Measurements from ENCODE around the gene HUWE1. TPM values are rescaled to one million over a fixed set of nuclear protein-coding genes. Genes with fewer than 3 reads are reported as not detected.
A peak's percentile ranks its signal among the peaks of the same experiment; 100 is the strongest.

HUWE1 gene
- total and polyA plus RNA-seq, 9 of the 15 experiments (the other 6 are each of a cell fraction or from before 2014, with no cell fraction given): 23.9 to 204 (median 65.1) TPM

- no peak for TF ChIP-seq ZNF592 (IDR thresholded peaks at IDR 0.05)
- TF ChIP-seq ETS2 (tag; IDR thresholded peaks at IDR 0.05; ENCODE audit: borderline replicate concordance, poor library complexity, severe bottlenecking): no peak
- TF ChIP-seq POLR2B (IDR thresholded peaks at IDR 0.05; ENCODE audit: low read depth, partially characterized antibody): no peak
- no peak for TF ChIP-seq ZNF76 (CRISPR knock-in tag; IDR thresholded peaks at IDR 0.05; ENCODE audit: borderline replicate concordance)
Measured at GRCh38 chrX:53694642-53695041, 8.1 kb upstream of the HUWE1 start (continued).

- intact Hi-C loops (cut with micrococcal nuclease): loop anchor here (10.0 kb wide), 1 partner anchor 357 kb away; the partner anchor contains the start of gene PHF8
- CTCF ChIA-PET (ENCODE audit: low intra/inter-chr PET ratio): no interaction called here
- TF ChIP-seq HNRNPH1 (optimal IDR thresholded peaks at IDR 0.05; ENCODE audit: low read depth, low read length) (no peak), PPARD (CRISPR knock-in tag; IDR thresholded peaks at IDR 0.05) (no peak), NFXL1 (CRISPR knock-in tag; IDR thresholded peaks at IDR 0.05) (no peak), ZBTB33 (CRISPR knock-in tag; IDR thresholded peaks at IDR 0.05) (no peak), ZNF263 (CRISPR knock-in tag; IDR thresholded peaks at IDR 0.05; ENCODE audit: borderline replicate concordance) (peak; percentile 41; the same call in 1 of the 2 replicates), HIVEP1 (CRISPR knock-in tag; IDR thresholded peaks at IDR 0.05) (no peak), SIRT6 (IDR thresholded peaks at IDR 0.05; ENCODE audit: low read depth, low read length) (no peak), ERF (CRISPR knock-in tag; IDR thresholded peaks at IDR 0.05) (no peak), E2F3 (CRISPR knock-in tag; IDR thresholded peaks at IDR 0.05) (no peak), CBFA2T3 (IDR thresholded peaks at IDR 0.05) (peak; percentile 81), CBFA2T2 (conservative IDR thresholded peaks at IDR 0.05) (peak; percentile 51), BCL6 (CRISPR knock-in tag; IDR thresholded peaks at IDR 0.05) (no peak), ARHGAP35 (IDR thresholded peaks at IDR 0.05; ENCODE audit: partially characterized antibody) (no peak)
Measured at GRCh38 chrX:53688300-53688699, 1.8 kb upstream of the HUWE1 start.

More at GRCh38 chrX:53688300-53688699, 1.8 kb upstream of the HUWE1 start:
- Histone ChIP-seq H3K79me2 (ENCODE audit: control insufficient read depth, insufficient read depth, low read length) (peaks cover 23% of the 10 kb centered on the region), H3K9me1 (ENCODE audit: control insufficient read depth, insufficient read depth, low read length) (no peaks in the 10 kb centered on the region), H3K36me3 (ENCODE audit: control insufficient read depth, insufficient read depth, low read length) (no peaks in the 10 kb centered on the region), H3K4me1 (replicated peaks in 1 of 2; ENCODE audit: control insufficient read depth in 2 of 2, insufficient read depth in 2 of 2, low read length in 2 of 2) (peaks cover 6 to 13% of the 10 kb centered on the region in 2 experiments; a peak in 4 of 5 replicates), H3K9me3 (replicated peaks; ENCODE audit: control insufficient read depth, insufficient read depth, low read depth, low read length) (no peaks in the 10 kb centered on the region), H2AFZ (ENCODE audit: low read depth, low read length) (no peak overlapping the region), H4K20me1 (replicated peaks; ENCODE audit: control insufficient read depth, insufficient read depth, low read length) (no peaks in the 10 kb centered on the region; the same call in 1 of the 2 replicates), H3K4me2 (ENCODE audit: insufficient read depth, low read length) (peak overlapping the region; percentile 37; the same call in 1 of the 2 replicates), H3K4me3 (no peak overlapping the region), H3K9ac (ENCODE audit: insufficient read depth in 1 of 2, low read depth in 2 of 2, low read length in 2 of 2) (peak overlapping the region in 1 of 2 experiments; percentile 35; a peak in 1 of 4 replicates), H3K27ac (ENCODE audit: extremely low read depth, low read depth, low read length) (no peak overlapping the region), H3K27me3 (ENCODE audit: control insufficient read depth in 2 of 2, insufficient read depth in 2 of 2, low read length in 2 of 2) (no peaks in the 10 kb centered on the region)
- POLR2A ChIA-PET: no interaction called here
- ATAC-seq: no peak
- 2% methylated on average over 7 of the region's 7 CpGs for WGBS (ENCODE audit: insufficient coverage, low coverage, missing lambda C conversion rate)
- no TSS peak for BruUV-seq (replicated peaks)
- peak; percentile 72 for FAIRE-seq
- DNase-seq (ENCODE audit: extremely low read depth in 1 of 4, low spot score in 3 of 4): peak in 1 of 4 experiments; percentile 65
- in situ Hi-C loops (cut with MboI): no loop called here

Measured in K562 (cell line).